HG03442 (cell line): Measurements from ENCODE around the gene ACTL10.

Experiments used
- ATAC-seq: cut with Tn5 transposase; IDR thresholded peaks from one replicate; pipeline ENCODE4 v1.9.1; 2021; ENCODE audit warnings: mild to moderate bottlenecking, moderate library complexity; ENCODE audit not compliant: unreplicated experiment

The ACTL10 gene

GRCh38 chr20:33663161-33664084, 3.3 kb upstream of the ACTL10 start:
- peak; percentile 31 for ATAC-seq

GRCh38 chr20:33664085-33664761, 2.5 kb upstream of the ACTL10 start:
- no peak for ATAC-seq

GRCh38 chr20:33664762-33665144, 2.0 kb upstream of the ACTL10 start:
- no peak for ATAC-seq

GRCh38 chr20:33667245-33667675, 517 bp downstream of the ACTL10 start:
- ATAC-seq = peak; percentile 15

GRCh38 chr20:33667676-33668465, 1.1 kb downstream of the ACTL10 start:
- peak; percentile 32 for ATAC-seq

GRCh38 chr20:33668466-33669155, 1.9 kb downstream of the ACTL10 start:
- no peak for ATAC-seq

GRCh38 chr20:33669224-33669623, 2.5 kb downstream of the ACTL10 start:
- ATAC-seq = no peak

- no peak for ATAC-seq
Observed at GRCh38 chr20:33669873-33670640, 3.3 kb downstream of the ACTL10 start.

GRCh38 chr20:33670715-33671499, 4.2 kb downstream of the ACTL10 start:
- ATAC-seq = no peak

GRCh38 chr20:33671573-33672288, 5.0 kb downstream of the ACTL10 start:
- no peak for ATAC-seq

- no peak for ATAC-seq
Observed at GRCh38 chr20:33672426-33673113, 5.8 kb downstream of the ACTL10 start.

GRCh38 chr20:33673114-33673409, 6.3 kb downstream of the ACTL10 start:
- no peak for ATAC-seq

- ATAC-seq = no peak
Observed at GRCh38 chr20:33673410-33674293, 6.9 kb downstream of the ACTL10 start.

- ATAC-seq = peak; percentile 57
Observed at GRCh38 chr20:33674294-33675135, 7.8 kb downstream of the ACTL10 start, which contains the start of gene NECAB3. Gene NECAB3, minus strand, starts transcription at chr20:33674428. Its CDS starts 76 bp downstream, at chr20:33674352.

- ATAC-seq = no peak
Observed at GRCh38 chr20:33675136-33675959, 8.6 kb downstream of the ACTL10 start.
